Medulla oblongata (tissue), 1 donor: ENCODE data around the gene C5AR1.
A peak's percentile ranks its signal among the peaks of the same experiment; 100 is the strongest.
"Not testable (repeated sequence)": the region's sequence is repeated elsewhere in the genome, so short reads cannot be mapped to it uniquely, and the experiment has no call there.

ENCODE experiments used
- DNase-seq: peaks from one replicate; pipeline ENCODE4 v3.0.0-alpha.2; 2015; ENCODE audit errors: extremely low spot score

The C5AR1 gene

DNA sequence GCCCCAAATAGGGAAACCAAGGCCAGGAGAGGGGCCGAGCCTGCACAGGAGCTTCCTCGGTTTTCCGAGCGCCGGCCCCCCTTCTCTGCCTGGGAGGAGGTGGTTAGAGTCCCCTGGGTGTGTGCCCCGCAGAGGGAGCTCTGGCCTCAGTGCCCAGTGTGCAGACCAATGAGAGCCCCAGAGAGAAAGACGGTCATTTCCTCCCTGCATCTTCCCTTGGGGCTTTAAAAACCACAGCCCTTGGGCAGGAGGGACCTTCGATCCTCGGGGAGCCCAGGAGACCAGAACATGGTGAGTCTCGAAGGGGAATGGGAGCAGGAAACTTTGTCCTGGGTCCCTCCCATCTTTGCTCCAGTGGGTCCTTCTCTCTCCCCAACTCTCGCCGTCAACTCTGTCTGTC lies at the start of gene C5AR1:
Gene C5AR1 (plus strand): TSS at position 254 of the 400 bp plus-strand sequence. CDS start 35 bp downstream, at position 289.
- peak; percentile 64 for DNase-seq

- no peak for DNase-seq
Observed at GRCh38 chr19:47260476-47260875, 49.2 kb upstream of the C5AR1 start.

GRCh38 chr19:47261946-47262793 lies 47.5 kb upstream of the C5AR1 start:
- not testable (repeated sequence) for DNase-seq

DNA sequence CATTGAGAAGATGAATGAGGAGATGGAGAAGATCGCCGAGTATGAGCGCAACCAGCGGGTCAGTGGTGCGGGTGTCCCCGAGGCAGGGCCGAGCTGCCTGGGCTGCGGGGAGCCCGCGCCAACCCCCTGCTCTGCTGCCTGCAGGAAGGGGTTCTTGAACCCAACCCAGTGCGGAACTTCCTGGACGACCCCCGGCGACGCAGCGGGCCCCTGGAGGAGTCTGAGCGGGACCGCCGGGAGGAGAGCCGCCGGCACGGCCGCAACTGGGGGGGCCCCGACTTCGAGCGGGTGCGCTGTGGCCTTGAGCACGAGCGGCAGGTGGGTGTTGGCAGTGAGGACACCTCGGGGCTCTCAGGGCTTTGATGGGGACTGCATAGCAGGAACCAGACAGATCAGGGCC lies 45.0 kb upstream of the C5AR1 start:
- DNase-seq: no peak

GRCh38 chr19:47266401-47266941 lies 43.2 kb upstream of the C5AR1 start:
- no peak for DNase-seq

DNA sequence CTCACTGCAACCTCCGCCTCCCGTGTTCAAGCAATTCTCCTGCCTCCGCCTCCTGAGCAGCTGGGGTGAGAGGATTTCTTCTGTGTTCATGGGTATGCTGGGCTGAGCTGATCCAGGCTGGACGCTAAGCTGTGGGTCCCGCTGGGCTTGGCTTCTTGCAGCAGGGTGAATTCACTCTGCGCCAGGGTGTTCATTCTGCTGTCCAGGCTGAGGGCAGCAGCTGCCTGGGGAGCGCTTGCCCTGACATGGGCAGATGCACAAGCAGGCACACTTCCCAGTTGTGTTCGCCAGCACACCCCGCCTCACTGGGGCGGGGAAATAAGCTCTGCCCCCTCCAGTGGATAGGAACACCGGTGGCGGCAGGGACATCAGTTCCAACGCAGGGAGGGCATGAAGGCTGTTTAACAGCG lies 42.3 kb upstream of the C5AR1 start:
- peak; percentile 85 for DNase-seq

DNA sequence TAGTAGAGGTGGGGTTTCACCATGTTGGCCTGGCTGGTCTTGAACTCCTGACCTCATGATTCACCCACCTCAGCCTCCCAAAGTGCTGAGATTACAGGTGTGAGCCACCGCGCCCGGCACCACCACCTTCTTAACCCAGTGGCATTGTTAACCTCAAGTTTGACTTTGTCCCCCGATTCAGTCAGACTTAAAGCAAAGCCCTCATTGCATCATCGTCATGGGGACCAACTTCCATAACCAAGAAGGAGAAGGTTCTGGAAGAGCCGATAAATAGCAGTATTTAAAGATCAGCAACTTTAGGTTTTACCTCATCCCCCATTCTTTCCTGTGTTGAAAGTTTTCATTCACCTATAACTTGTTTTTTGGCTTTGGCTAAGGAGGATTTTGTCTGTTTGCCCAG lies 41.6 kb upstream of the C5AR1 start:
- no peak for DNase-seq

GRCh38 chr19:47269596-47269995 lies 40.1 kb upstream of the C5AR1 start:
- no peak for DNase-seq

GRCh38 chr19:47270408-47270807 lies 39.3 kb upstream of the C5AR1 start:
- DNase-seq: no peak

DNA sequence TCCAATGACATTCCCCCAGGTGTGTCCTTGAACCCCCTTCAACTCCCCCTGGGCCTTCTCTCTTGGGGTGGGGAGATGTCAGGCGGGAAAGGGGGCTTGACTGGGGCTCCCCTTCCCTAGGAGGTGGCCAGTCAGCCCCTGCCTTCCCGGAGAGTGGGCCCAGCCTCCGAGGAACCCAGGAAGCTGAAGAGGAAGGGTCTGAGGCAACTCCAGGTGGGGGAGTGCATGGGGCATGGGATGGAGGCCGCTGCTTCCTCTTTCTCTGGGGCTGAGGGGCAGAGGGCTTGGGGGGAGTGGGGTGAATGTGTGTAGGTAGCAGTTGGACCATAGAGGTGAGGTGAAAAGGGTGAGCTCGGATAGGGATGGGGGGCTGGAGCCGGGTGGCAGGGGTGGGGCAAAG lies 37.7 kb upstream of the C5AR1 start:
- no peak for DNase-seq

DNA sequence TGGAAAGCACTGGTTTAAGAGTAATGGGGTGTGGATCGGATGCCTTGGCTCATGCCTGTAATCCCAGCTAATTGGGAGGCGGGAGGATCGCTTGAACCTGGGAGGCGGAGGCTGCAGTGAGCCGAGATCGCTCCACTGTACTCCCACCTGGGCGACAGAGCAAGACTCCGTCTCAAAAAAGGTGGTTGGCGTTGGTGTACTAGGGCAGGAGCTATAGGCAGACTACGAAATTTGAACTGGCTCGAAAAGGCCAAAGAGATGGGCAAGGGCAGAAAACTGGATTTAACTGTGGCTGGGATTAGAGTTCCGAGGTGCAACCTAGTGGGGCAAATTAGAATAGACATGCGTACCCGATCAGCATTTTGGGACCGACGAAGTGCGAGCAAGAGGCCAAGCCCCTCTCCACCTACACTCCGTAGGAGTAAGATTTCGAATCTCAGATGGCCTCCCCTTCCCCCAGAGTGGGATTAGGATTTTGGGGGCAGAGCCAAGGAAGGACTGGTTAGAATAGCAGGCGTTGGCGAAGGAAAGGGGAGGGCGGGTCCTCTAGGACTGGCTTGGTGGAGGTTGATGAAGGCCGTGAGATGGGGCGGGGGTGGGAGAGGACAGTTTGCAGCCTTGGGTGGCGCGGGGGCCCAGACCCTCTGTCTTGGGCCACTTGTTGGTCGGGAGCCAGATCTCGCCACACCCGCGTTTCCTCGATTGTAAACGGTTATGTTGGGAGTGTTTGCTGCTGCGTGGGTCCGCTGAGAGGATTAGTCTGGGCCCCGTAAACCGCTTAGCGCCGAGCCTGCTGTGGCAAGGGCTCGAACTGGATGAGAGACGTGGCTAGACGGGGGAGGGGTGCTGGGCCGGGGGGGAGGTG lies 37.0 kb upstream of the C5AR1 start:
- no peak for DNase-seq

DNA sequence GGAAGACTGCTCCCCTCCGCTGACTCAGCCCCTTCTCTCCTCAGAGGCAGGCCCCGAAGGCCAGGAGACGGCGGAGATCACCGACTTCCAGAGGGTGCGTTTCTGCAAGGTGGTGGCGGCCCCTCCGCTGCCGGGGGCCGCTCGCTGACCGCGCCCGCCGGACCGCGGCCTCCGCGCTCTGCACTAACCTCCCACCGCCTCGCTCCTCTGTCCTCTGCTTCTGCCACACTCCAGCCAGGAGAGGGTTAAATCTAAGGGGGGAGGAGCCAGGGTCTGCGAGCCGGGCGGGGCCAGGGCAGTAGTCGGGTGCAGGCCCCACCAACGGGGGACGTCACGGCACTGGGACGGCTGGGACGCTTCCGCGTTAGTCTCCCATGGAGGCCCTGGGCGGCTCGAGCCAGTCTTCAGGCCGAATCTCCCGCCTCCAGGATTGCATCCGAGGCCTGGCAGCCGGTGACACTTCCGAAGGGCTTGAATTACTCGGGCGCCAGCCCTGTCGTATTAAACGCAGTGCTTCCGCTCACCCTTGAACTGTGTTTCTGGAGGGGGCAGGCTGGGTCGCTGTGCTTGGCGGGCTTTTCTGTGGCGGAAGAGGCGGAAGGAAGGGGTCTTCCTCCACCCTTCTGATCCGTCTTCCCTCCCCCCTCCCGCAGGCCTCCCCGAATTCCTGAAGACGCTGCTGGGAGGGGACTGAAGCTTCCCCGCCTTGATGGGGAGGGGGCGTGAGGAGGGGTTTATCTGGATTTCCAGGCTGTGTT lies 36.2 kb upstream of the C5AR1 start:
- DNase-seq: peak; percentile 92

DNA sequence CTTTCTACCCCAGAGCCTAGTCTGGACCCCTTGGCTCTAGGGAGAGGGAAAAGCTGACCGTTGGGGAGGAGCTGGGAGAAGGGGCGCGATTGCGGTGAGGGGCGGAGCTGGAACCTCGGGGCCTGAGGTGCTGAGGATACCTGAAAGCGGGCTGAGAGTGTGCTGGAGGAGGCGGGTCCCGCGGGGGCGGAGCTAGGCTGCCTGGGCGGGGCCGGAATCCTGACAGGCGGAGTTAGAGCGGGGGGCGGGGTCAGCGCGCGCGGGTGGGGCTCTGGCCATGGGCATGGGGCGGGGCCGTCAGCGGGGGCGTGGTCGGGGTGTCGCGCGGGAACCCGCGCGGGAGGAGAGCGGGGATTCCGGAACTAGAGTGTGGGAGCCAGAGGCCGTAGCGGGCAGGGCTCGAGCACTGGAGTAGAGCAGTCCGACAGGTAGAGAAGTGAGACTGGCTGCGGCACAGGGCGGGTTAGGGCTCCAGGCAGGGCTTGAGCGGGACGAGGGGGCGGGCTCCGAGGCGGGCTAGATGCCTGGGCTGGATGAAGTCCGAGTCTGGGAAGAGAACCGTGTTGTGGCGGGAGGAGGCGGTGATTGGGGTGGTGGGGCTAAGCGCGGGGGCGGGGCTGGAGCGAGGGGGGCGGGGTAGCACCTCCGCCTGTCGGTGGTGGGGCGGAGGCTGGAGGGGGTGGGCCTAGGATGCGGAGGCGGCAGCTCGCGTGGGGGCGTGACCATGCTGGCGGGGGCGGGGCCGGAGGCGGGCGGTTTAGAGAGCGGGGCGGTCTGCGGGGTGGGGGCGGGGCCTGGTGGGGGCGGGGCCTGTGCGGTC lies 35.4 kb upstream of the C5AR1 start, which contains the start of gene INAFM1:
Gene INAFM1 (plus strand): TSS at position 815 of the 820 bp plus-strand sequence. CDS start 35 bp downstream, outside the sequence.
- peak; percentile 93 for DNase-seq

DNA sequence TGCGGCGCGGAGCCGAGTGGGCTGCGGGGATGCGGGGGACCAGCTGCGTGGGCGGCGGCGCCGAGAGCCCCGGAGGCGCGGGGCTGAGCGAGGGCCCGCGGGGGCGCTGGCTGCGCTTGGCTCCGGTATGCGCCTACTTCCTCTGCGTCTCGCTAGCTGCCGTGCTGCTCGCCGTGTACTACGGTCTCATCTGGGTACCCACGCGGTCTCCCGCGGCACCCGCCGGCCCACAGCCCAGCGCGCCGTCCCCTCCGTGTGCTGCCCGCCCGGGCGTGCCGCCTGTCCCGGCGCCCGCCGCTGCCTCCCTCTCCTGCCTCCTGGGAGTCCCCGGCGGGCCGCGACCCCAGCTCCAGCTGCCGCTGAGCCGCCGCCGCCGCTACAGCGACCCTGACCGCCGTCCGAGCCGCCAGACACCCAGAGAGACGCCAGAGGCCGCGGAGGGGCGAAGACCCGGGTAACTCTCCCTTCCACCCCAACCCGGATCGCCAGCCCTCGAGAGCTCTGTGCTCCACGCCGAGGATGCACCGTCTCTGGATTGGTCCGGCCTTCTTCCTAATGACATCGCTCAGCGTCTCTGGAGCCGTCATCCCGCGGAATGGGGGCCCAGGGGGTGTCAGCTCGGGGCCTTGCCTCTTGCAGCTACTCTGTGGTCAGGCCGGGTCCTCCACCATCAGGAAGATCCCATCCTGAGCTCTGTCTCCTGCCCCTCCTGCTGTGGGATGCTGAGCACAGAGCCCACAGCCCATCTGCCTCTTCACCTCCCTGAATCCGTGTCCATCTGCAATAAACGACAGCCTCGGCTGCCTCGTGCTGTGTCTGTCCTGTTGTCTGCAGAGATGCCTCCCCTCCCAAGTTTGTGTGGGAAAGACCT lies 34.5 kb upstream of the C5AR1 start:
- no peak for DNase-seq

DNA sequence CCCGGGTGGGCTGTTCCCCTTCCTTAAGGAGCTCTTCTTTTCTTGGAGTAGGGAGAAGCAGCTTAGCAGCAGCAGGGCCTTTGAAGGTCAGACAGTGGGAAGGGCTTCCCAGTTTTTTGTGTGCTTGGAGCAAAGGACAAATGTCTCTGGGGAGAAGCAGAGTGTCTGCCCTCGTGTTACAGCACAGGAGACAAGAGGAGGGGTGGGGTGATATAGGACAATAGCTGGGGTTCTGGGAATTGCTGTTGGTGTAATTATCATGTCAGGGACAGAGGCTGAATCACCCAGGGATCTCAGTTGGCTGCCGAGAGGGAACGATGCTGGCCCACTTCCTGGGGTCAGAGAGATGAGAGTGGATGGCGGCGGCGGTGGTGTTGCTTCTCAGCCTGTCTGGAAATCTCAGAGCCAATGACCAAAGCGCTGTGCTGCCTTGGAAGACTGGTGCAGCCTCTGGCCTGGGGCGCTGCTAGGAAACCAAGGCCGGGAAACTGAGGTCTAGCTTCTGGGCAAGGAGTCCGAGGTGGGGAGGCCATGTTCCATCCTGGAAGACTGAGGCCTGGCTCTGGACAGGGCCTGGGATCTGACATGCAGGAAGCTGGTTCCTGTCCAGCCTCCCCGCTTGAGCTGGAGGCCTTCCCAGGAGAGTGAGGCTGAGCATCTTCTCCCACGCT lies 33.7 kb upstream of the C5AR1 start:
- DNase-seq: no peak

DNA sequence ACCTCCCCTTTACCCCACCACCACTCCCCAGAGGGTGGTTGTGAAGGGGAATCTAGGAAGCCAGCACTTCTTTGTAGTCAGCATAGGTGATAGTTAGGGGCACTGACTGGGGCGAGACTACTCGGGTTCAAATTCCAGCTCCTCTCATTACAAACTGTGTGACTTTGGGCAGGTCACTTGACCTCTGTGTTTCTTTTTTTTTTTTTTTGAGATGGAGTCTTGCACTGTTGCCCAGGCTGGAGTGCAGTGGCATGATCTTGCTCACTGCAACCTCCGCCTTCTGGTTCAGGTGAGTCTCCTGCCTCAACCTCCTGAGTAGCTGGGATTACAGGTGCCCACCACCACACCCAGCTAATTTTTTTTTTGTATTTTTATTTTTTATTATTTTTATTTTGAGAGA lies 33.1 kb upstream of the C5AR1 start:
- not testable (repeated sequence) for DNase-seq

GRCh38 chr19:47280183-47280797 lies 29.4 kb upstream of the C5AR1 start:
- no peak for DNase-seq

GRCh38 chr19:47283405-47284059 lies 26.1 kb upstream of the C5AR1 start:
- no peak for DNase-seq
